ENCODE measurements around the gene EDN2. TPM values are rescaled to one million over a fixed set of nuclear protein-coding genes. Genes with fewer than 3 reads are reported as not detected.

The EDN2 gene
- total RNA-seq, 2 experiments from 2014 or later, result not detected

GRCh38 chr1:41485605-41486004 is 1.1 kb upstream of the EDN2 start:
- Mint-ChIP-seq H3K36me3 (no peaks in the 10 kb centered on the region), H3K4me1 (peaks cover 6% of the 10 kb centered on the region), H3K27me3 (peaks cover 31% of the 10 kb centered on the region), H3K4me3 (no peak overlapping the region), H3K27ac (no peak overlapping the region), H3K9me3 (no peaks in the 10 kb centered on the region)
- no peak for DNase-seq

- Mint-ChIP-seq H3K27ac (no peak overlapping the region), H3K9me3 (no peaks in the 10 kb centered on the region), H3K4me1 (peaks cover 6% of the 10 kb centered on the region), H3K36me3 (no peaks in the 10 kb centered on the region), H3K27me3 (peaks cover 22% of the 10 kb centered on the region), H3K4me3 (no peak overlapping the region)
- no peak for DNase-seq
Measured at GRCh38 chr1:41483960-41484401, 502 bp downstream of the EDN2 start.

- Mint-ChIP-seq H3K36me3 (no peaks in the 10 kb centered on the region), H3K4me3 (no peak overlapping the region), H3K27me3 (peaks cover 22% of the 10 kb centered on the region), H3K27ac (no peak overlapping the region), H3K4me1 (peaks cover 6% of the 10 kb centered on the region), H3K9me3 (no peaks in the 10 kb centered on the region)
- no peak for DNase-seq
Measured at GRCh38 chr1:41483001-41483850, 1.3 kb downstream of the EDN2 start.

GRCh38 chr1:41482001-41482765 is 2.3 kb downstream of the EDN2 start:
- Mint-ChIP-seq H3K9me3 (no peaks in the 10 kb centered on the region), H3K4me3 (no peak overlapping the region), H3K4me1 (peaks cover 6% of the 10 kb centered on the region), H3K27me3 (peaks cover 14% of the 10 kb centered on the region), H3K27ac (no peak overlapping the region), H3K36me3 (no peaks in the 10 kb centered on the region)
- no peak for DNase-seq

- Mint-ChIP-seq H3K4me1 (peaks cover 1% of the 10 kb centered on the region), H3K9me3 (no peaks in the 10 kb centered on the region), H3K27ac (no peak overlapping the region), H3K4me3 (no peak overlapping the region), H3K27me3 (peaks cover 5% of the 10 kb centered on the region), H3K36me3 (no peaks in the 10 kb centered on the region)
- DNase-seq, result no peak
Measured at GRCh38 chr1:41481109-41481775, 3.2 kb downstream of the EDN2 start.

GRCh38 chr1:41480204-41481108 is 4.0 kb downstream of the EDN2 start:
- H3K27ac Mint-ChIP-seq, result no peak overlapping the region
- no peaks in the 10 kb centered on the region for H3K27me3 Mint-ChIP-seq
- H3K4me1 Mint-ChIP-seq, result no peaks in the 10 kb centered on the region
- H3K36me3 Mint-ChIP-seq, result no peaks in the 10 kb centered on the region
- DNase-seq, result no peak
- H3K9me3 Mint-ChIP-seq, result no peaks in the 10 kb centered on the region
- no peak overlapping the region for H3K4me3 Mint-ChIP-seq

GRCh38 chr1:41479808-41480160 is 4.7 kb downstream of the EDN2 start:
- Mint-ChIP-seq H3K36me3 (no peaks in the 10 kb centered on the region), H3K9me3 (no peaks in the 10 kb centered on the region), H3K27ac (no peak overlapping the region), H3K4me1 (no peaks in the 10 kb centered on the region), H3K4me3 (no peak overlapping the region), H3K27me3 (no peaks in the 10 kb centered on the region)
- DNase-seq, result no peak

GRCh38 chr1:41479000-41479807 is 5.3 kb downstream of the EDN2 start:
- Mint-ChIP-seq H3K4me3 (no peak overlapping the region), H3K36me3 (no peaks in the 10 kb centered on the region), H3K9me3 (no peaks in the 10 kb centered on the region), H3K27ac (no peak overlapping the region), H3K4me1 (no peaks in the 10 kb centered on the region), H3K27me3 (no peaks in the 10 kb centered on the region)
- no peak for DNase-seq

- H3K4me1 Mint-ChIP-seq, result no peaks in the 10 kb centered on the region
- H3K36me3 Mint-ChIP-seq, result no peaks in the 10 kb centered on the region
- no peaks in the 10 kb centered on the region for H3K27me3 Mint-ChIP-seq
- DNase-seq, result no peak
- no peak overlapping the region for H3K27ac Mint-ChIP-seq
- H3K9me3 Mint-ChIP-seq, result no peaks in the 10 kb centered on the region
- no peak overlapping the region for H3K4me3 Mint-ChIP-seq
Measured at GRCh38 chr1:41478118-41478748, 6.2 kb downstream of the EDN2 start.

- Mint-ChIP-seq H3K27me3 (no peaks in the 10 kb centered on the region), H3K4me1 (no peaks in the 10 kb centered on the region), H3K4me3 (no peak overlapping the region), H3K36me3 (no peaks in the 10 kb centered on the region), H3K9me3 (no peaks in the 10 kb centered on the region), H3K27ac (no peak overlapping the region)
- no peak for DNase-seq
Measured at GRCh38 chr1:41476807-41477361, 7.6 kb downstream of the EDN2 start.

GRCh38 chr1:41475859-41476567 is 8.5 kb downstream of the EDN2 start:
- Mint-ChIP-seq H3K9me3 (no peaks in the 10 kb centered on the region), H3K36me3 (no peaks in the 10 kb centered on the region), H3K27ac (no peak overlapping the region), H3K4me3 (no peak overlapping the region), H3K4me1 (no peaks in the 10 kb centered on the region), H3K27me3 (no peaks in the 10 kb centered on the region)
- DNase-seq, result no peak

- Mint-ChIP-seq H3K4me3 (no peak overlapping the region), H3K27me3 (no peaks in the 10 kb centered on the region), H3K4me1 (no peaks in the 10 kb centered on the region), H3K27ac (no peak overlapping the region), H3K9me3 (no peaks in the 10 kb centered on the region), H3K36me3 (no peaks in the 10 kb centered on the region)
- no peak for DNase-seq
Measured at GRCh38 chr1:41475346-41475745, 9.1 kb downstream of the EDN2 start.

All from activated naive CD8-positive, alpha-beta T cell treated with anti-CD3 and anti-CD28 coated beads for 36 hours (primary cell).